Nucleus accumbens (tissue), 56 donors: ENCODE data around the gene WBP1L.
"Not testable (repeated sequence)": the region's sequence is repeated elsewhere in the genome, so short reads cannot be mapped to it uniquely, and the experiment has no call there.

Source experiments
- DNase-seq, 56 donors: peaks; one replicate each; lab custom pipeline; 2025; lab: John Stamatoyannopoulos, UW

The WBP1L gene

DNA sequence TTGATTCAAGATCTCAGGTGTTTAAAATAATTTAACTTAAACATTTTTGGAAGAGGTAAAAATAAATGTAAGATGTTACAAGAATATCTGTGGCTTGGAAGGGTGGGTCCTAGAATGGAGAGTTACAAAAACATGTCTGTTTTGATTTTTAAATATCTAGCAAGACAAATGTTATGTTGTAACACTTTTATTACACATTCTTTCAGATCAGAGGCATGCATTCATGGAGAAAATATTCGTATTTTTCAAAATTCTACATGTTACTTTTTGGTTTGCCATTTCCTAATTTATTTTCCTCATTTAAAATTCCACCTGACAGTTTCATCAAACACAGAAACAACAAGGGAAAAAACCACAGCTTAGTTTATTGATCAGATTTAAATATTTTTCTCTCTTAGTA lies 10.0 kb downstream of the WBP1L start:
- DNase-seq: no peak

DNA sequence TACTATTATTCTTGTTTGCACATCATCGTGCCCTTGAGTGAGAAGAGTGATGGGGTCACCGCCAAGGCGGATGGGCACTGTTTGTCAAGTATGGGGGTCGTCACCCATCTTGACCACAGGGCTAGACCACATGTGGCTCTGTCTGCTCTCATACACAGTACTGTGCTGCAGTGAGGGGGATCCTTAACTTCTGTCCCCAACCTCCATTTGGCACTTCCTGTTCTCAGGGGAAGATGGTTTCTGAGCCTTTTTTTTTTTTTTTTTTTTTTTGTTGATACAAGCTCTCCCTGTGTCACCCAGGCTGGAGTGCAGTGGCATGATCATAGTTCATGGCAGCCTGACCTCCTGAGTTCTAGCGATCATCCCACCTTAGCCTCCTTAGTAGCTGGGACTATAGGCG lies 13.6 kb downstream of the WBP1L start:
- no peak for DNase-seq

DNA sequence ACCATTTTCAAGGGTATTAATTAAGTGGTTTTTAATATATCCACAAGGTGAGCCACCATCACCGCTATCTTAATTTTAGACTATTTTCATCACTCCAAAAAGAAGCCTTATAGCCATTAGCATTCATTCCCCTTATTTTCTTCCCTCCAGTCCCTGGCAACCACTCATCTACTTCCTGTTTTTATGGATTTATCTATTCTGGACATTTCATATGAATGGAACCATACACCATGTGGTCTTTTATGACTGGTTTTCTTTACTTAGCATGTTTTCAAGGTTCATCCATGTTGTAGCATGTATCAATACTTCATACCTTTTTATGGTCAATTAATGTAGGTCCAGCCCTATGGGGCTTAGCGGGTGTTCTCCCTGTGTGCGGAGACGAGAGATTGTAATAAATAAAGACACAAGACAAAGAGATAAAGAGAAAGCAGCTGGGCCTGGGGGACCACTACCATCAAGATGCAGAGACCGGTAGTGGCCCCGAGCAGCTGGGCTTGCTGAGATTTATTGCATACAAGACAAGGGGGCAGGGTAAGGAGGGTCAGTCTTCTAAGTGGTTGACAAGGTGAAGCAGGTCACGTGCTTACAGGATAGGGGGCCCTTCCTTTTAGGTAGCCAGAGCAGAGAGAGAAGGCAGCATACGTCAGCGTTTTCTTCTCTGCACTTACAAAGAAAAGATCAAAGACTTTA lies 14.6 kb downstream of the WBP1L start:
- DNase-seq: no peak

DNA sequence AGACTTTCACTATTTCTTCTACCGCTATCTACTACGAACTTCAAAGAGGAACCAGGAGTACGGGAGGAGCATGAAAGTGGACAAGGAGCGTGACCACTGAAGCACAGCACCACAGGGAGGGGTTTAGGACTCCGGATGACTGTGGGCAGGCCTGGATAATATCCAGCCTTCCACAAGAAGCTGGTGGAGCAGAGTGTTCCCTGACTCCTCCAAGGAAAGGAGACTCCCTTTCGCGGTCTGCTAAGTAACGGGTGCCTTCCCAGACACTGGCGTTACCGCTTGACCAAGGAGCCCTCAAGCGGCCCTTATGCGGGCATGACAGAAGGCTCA lies 15.2 kb downstream of the WBP1L start:
- not testable (repeated sequence) for DNase-seq

DNA sequence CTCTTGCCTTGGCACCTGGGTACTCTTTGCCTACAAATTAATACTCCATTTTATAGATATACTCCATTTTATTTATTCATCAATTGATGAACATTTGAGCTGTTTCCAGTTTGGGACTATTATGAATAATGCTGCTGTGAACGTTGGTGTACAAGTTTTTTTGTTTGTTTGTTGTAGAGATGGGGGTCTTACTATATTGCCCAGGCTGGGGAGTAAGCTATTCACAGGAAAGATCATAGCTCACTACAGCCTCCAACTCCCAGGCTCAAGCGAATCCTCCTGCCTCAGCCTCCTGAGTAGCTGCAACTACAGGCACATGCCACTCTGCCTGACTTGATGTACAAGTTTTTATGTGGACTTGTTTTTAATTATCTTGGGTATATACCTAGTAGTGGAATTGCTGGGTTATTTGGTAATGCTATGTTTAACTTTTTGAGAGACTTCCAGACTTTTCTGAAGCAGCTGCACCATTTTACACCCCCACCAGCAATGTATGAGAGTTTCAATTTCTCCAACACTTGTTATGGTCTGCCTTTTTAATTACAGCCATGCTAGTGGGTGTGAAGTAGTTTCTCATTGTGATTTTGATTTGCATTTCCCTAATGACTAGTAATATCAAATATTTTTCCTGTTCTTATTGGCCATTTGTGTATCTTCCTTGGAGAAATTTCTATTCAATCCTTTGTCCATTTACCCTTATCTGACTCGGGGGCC lies 15.9 kb downstream of the WBP1L start:
- no peak for DNase-seq

DNA sequence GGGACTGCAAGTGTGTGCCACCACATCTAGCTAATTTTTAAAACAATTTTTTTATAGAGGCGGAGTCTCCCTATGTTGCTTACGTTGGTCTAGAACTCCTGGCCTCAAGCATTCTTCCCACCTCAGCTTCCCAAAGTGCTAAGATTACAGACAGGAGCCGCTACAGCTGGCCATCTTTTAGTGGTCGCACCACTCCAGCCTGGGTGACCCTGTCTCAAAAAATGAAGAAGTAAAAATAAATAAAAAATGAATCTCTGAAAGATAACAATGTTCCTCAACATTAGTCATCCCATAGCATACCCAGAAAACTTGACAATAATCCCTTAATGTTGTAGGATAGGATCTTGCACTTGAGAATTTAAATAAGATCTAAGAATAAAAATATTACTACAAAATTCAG lies 18.2 kb downstream of the WBP1L start:
- no peak for DNase-seq

DNA sequence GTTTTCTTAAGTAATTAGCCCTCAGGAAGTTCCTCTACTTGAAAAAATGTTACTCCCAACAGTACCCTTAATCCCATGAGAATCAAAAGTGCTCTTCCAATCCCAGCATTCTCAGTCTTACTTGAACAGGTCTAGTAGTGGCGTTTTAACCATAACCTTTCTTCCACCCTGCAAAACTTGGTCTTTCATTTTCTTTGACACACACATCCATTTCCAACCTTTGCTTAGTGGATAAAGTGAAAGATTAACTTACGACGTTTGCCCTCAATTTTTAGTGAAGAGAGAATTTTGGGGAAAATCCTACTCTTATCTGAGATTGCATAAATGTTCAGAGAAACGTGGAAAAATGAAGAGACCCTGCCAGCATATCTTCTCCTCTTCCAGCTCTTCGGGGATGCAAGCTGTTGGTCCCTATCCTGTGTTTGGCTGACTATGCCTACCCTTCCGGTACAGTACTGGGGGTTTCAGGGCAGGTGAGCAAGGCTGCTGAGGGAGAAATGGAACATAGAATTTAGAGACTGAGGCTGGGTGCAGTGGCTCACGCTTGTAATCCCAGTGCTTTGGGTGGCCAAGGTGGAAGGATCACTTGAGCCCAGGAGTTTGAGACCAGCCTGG lies 18.8 kb downstream of the WBP1L start:
- DNase-seq: no peak

DNA sequence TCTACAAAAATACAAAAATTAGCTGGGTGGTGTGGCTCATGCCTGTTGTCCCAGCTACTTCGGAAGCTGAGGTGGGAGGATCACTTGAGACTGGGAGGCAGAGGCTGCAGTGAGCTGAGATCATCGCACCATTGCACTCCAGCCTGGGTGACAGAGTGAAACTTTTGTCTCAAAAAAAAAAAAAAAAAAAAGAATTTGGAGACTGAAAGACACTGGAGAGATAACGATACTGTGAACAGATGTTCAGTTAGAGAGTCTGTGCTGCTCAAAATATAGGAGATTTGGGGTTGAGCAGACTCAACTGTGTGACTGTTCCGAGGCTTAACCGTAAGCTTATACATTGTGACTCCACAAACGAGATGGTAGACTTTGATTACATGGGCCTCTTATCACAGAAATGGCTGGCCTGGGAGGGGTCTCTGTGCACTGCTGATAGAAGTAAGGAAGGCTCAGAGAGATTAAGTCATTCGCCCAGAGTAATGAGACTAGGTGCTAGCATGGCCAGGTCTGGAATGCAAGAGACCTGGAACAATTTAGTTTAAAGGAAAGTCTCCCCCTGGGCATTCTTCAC lies 19.4 kb downstream of the WBP1L start:
- DNase-seq: no peak

DNA sequence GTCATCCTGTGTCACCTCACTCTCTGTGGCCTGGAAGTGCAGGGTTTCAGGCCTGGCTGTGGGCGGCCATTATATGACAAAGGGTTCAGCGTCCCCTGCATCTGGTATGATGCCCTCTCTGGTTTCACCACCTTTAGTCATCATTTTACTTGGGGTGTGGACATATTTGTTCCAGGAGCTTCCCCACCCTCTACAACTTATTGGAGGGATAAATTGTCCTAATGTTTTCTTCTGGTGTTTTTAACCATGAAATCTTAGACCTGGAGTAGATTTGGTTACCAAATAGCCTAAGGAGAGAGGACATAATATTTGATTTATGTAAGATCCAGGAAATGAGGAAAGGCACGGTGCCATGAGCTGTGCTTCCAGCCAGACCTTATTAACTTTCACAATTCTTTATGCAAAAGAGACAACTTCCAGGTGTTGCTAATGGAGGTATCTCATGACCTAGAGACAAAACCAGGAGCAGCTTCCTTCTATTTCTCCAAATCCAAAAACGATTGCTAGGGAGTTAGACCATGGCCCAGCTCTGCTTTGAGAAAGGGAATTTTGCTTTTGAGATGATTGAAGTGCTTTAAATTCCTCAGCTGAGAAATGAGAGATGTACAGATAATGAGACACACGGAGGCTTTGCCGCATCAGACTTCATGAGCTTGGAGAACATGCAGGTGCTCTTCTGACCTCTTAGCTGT lies 20.9 kb downstream of the WBP1L start:
- no peak for DNase-seq

DNA sequence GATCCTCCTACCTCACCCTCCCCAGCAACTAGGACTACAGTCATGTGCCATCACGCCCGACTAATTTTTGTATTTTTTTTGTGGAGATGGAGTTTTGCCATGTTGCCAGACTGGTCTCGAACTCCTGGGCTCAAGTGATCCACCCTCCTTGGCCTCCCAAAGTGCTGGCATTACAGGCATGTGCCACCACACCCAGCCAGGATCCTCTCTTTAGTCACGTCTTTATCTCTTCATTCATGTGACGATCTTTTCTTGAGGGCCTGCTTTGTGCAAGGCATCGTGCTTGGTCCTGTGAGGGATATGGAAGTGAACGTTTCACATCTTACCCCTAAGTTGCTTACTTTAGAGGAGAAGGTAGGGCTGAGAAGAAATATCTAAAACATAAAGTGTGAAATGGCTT lies 21.6 kb downstream of the WBP1L start:
- no peak for DNase-seq

DNA sequence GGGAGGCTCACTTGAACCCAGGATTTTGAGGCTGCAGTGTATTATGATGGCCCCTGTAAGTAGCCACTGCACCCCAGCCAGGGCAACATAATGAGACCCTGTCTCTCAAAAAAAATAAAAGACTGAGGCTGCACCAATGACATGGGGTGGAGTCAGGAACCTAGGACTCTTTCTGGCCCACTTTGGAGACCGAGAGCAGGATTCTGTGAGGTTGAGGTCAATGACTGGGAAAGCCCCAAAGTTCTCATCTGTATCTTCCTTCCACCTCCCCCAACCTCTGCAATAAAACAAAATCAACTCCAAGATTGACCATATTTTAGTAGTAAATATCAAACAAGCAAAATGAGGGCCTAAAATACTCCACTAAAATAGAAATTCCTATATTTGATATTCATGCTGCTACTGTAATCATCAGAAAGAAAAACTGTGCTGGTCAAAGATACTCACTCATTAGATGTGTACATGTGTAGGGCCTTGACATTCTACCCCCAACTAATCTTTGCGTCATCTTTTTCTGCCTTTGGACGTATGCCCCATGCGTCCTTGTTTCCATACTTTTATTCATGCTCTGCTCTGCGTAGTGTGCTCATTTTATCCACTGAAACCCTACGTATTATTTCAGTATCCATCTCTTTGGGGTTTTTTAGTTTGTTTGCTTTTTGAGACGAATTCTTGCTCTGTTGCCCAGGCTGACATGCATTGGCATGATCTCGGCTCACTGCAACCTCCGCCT lies 23.8 kb downstream of the WBP1L start:
- no peak for DNase-seq

DNA sequence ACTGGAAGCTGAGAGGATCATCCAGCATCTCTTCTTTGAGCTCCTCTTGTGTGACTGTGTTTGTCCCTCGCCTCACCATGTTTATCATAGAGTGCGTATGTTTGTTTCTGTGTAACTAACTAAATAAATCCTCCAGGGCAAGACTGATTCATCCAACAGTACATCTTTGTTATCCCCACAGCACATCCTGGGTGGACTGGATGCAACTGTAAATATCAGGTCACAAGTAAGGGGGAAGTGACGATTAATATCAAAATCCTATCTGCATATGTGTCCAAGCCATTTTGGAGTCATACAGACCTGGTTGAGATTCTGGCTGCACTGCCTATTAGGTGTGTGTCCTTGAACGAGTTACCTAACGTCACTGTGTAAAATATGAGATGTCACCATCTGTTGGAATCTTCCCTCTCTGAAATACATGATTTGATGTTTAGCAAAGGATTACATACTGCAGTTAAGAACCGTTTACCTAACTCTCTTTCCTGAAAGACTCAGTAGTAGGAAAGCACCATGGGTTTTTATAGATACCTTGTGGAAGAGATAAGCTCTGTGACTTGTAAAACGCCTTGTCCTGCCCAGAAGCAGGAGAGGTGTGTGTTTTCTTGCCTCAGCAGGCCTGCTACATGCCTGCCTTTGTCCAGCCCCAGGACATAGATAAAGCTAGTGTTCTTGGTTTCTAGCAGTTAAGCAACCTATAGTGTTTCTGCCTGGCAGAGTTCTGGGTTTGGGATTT lies 25.8 kb downstream of the WBP1L start:
- DNase-seq: no peak

DNA sequence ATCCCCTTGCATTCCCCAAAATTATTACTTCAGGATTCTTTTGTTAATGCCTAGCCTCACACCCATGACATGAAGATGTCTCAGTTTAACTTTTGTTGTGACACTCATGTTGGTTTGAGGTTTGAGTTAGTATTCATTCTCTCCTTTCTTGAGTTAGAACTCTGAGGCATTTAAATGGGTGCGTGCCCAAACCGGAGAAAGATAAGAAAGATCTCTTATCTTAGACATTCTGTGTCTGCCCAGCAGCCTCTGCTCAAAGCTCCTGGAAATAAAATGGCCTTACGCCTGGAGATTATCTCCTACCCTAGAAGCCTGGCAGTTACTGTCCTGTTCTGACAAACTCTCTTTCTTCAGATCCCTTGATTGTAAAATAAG lies 26.3 kb downstream of the WBP1L start:
- DNase-seq: no peak

DNA sequence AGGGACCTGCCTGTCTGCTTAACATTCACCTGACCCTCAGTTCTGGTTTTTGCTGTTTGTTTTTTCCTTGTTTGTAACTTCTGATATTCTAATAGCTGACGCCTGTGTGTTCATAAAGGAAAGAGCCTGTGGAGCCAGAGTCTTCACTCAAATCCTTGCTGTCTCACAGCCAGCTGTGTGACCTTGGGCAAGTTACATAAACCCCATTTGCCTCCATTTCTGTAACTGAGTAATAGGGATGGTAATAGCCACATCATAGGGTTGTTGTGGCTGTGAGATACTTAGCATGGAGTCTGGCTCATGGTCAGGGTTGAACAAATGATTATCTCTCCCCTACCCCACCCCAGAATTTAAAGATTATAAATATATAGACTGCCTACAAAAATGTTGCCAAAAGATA lies 27.0 kb downstream of the WBP1L start:
- no peak for DNase-seq

DNA sequence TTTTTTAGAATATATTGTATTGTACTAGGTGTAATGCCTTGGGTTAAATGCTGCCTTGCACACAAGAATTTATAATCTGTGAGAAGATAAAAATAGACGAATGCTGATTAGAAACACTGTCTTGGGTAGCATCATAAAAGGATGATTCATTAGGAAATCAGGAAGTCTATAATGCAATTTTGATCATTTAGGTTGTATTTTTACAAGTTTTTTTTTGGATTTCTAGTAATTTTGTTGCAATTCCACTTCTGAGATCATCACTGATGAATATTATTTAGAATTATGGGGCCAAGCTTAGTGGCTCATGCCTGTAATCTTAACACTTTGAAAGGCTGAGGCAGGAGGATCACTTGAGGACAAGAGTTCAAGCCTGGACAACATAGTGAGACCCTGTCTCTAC lies 29.6 kb downstream of the WBP1L start:
- no peak for DNase-seq

DNA sequence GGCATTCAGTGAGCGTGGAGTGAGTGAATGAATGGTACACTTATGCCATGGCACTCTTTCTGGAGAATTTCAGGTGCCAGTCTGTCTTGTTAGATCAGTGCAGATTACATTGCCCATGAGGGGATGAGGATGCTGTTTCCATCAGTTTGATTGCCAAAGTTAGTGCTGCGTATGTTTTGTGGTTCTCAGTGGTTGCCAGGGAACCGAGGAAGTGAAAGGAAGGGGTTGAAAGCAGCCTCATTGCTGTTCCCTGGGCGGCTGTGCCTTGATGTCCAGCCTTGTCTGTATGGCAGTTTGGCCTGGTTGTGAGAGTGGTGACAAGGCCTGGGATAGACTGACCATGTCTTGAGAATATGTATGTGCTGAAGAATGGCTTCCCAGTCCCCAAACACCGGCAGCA lies 30.2 kb downstream of the WBP1L start:
- peak in 12 of 56 donors; percentile 5 to 30 (median 15) for DNase-seq

DNA sequence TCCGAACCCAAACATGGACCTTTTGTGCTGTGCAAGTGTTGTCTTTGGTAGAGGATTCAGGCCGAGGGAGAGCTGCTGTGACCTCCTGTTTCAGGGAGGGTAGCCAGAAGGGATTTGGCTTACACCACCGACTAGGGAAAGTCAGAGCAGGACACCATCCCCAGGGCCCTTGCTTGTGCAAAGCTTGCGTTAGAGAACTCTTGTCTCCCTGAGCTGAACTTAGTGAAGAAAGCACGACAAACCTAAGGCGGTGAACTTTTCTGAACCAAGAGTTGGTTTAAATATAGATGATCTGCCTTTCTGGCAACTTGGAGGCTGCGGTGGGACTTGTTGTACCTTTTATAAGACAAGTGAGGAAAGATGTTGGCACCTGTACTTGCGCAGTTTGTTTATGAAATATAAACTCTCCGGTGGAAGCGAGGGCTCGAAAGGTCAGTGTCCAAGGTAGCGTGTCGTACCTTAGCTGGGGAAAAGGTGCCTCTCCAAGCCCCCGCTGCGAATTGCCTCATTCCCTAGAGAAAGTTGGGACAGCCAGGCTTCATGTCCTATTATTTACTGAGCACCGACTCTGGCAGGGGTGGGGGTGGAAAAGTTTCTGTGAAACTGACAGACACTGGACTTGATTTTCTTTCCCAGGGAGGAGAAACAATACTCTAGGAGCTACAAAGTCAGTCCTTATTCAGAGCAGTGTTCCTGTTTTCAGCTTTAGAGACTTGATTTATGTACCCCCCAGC lies 31.6 kb downstream of the WBP1L start:
- DNase-seq: peak in 5 of 56 donors; percentile 7 to 26 (median 12)

DNA sequence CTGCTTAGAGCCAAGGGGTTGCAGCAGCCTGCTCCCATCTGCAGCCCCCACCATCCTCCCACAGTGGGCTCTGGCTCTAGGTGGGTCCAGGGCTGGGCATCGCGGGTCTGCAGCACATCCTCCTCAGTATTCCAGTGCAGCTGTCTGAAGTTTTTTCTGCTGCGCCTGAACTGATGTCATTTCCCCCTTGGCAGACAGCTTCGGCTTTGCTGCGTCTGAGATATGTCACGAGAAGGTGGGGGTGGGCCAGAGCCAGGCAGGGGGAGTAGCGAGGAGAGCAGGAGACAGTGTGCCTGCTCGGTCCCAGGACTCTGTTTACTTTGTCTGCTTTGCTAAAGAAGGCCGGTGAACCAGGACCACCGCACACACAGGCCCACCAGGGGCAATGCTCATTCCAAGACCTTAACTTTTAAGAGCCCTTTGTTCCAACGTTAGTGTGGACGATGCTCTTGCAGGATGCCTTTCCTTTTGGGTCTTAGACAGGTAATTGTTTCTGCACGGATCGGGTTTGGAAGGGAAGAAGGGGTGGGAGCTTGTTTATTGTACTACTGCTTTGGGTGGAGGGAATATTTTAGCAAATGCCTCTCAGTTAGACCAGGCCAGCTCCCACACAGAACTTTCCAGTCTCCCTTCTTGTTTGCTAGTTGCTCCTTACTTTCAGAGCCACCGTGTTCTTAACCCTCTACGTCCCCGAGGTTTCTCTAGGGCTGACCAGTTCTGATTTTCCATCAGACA lies 32.4 kb downstream of the WBP1L start:
- peak in 49 of 56 donors; percentile 14 to 79 (median 49) for DNase-seq
